ENCODE results near the gene TFCP2.

DNA sequence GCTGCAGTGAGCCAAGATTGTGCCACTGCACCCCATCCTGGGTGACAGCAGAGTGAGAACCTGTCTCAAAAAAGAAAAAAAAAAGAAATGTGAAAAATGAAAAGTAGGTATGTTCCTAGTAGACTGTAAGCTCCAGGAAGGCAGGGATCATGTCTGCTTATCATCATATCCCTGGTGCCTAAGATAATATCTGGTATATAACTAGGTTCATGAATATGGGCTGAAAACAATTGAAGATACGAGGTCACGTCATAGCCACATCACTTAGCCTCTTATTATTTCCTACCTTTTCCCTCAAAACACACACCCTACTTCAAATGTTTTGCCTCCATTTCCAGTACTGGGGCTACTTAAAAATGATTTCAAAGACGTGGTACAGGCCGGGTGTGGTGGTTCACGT is 42.0 kb upstream of the TFCP2 start:
- TF ChIP-seq, protein P1, sequence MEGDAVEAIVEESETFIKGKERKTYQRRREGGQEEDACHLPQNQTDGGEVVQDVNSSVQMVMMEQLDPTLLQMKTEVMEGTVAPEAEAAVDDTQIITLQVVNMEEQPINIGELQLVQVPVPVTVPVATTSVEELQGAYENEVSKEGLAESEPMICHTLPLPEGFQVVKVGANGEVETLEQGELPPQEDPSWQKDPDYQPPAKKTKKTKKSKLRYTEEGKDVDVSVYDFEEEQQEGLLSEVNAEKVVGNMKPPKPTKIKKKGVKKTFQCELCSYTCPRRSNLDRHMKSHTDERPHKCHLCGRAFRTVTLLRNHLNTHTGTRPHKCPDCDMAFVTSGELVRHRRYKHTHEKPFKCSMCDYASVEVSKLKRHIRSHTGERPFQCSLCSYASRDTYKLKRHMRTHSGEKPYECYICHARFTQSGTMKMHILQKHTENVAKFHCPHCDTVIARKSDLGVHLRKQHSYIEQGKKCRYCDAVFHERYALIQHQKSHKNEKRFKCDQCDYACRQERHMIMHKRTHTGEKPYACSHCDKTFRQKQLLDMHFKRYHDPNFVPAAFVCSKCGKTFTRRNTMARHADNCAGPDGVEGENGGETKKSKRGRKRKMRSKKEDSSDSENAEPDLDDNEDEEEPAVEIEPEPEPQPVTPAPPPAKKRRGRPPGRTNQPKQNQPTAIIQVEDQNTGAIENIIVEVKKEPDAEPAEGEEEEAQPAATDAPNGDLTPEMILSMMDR (conservative IDR thresholded peaks at IDR 0.05): no peak
- no peak for TF ChIP-seq ZFX (IDR thresholded peaks at IDR 0.05)

Data from C4-2B (cell line).